ENCODE measurements around the gene BET1L.

- TF ChIP-seq EZH2 (IDR thresholded peaks at IDR 0.05; ENCODE audit: borderline replicate concordance, low read depth, low read length, poor library complexity, severe bottlenecking): no peak
- TF ChIP-seq CTCF (conservative IDR thresholded peaks at IDR 0.05; ENCODE audit: low read depth, low read length): no peak
Observed at GRCh38 chr11:230431-230830, 23.2 kb upstream of the BET1L start.
